WTC11 (cell line): ENCODE measurements around the gene KCNK15. TPM values are rescaled to one million over a fixed set of nuclear protein-coding genes. Genes with fewer than 3 reads are reported as not detected.

Experiments
- ATAC-seq: fragments of 200-7000 bp; cut with Tn5 transposase; 2 replicates; pipeline ENCODE4 v1.10.0; 2021; ENCODE audit warnings: mild to moderate bottlenecking, moderate library complexity
- CTCF ChIA-PET: fragments of 300-600 bp; sonication (Branson Sonifier 250); formaldehyde crosslinking; loops from one replicate; lab custom pipeline; 2021; ENCODE audit warnings: antibody characterized with exemption; lab: Charles Lee
- POLR2A ChIA-PET: fragments of 350-600 bp; sonication (Branson Sonifier 250); formaldehyde crosslinking; loops from one replicate; lab custom pipeline; 2021; ENCODE audit warnings: antibody characterized with exemption; lab: Charles Lee
- DNase-seq: peaks from one replicate; pipeline ENCODE4 v3.0.0; 2021; ENCODE audit warnings: low spot score
- H3K27ac Mint-ChIP-seq: 2 replicates; pipeline ENCODE4 v1.8.0; 2021; ENCODE audit warnings: mixed read lengths
- H3K27me3 Mint-ChIP-seq: 2 replicates; pipeline ENCODE4 v1.8.0; 2021; ENCODE audit warnings: low read depth, mild to moderate bottlenecking, moderate library complexity, mixed read lengths
- H3K36me3 Mint-ChIP-seq: 2 replicates; pipeline ENCODE4 v1.8.0; 2021; ENCODE audit warnings: mixed read lengths
- H3K4me1 Mint-ChIP-seq: 2 replicates; pipeline ENCODE4 v1.8.0; 2022; ENCODE audit warnings: mixed read lengths
- H3K4me3 Mint-ChIP-seq: 2 replicates; pipeline ENCODE4 v1.8.0; 2021; ENCODE audit warnings: mild to moderate bottlenecking, moderate library complexity, mixed read lengths
- H3K9me3 Mint-ChIP-seq: 2 replicates; pipeline ENCODE4 v1.8.0; 2021; ENCODE audit warnings: mixed read lengths
- CDX4 ChIP-seq: fragments of 250-450 bp; sonication (Bioruptor Pico); IDR thresholded peaks from 2 replicates; pipeline ENCODE4 v1.9.0; 2021; ENCODE audit warnings: moderate library complexity, mild to moderate bottlenecking, inconsistent platforms, borderline replicate concordance
- CTCF ChIP-seq: fragments of 200-600 bp; IDR thresholded peaks from 2 replicates; pipeline ENCODE4 v1.8.0; 2022; ENCODE audit warnings: antibody characterized with exemption
- EMX1 ChIP-seq: fragments of 250-450 bp; sonication (Bioruptor Pico); IDR thresholded peaks from 2 replicates; pipeline ENCODE4 v1.8.0; 2021; ENCODE audit warnings: mild to moderate bottlenecking
- GTF2I ChIP-seq: fragments of 250-450 bp; sonication (Bioruptor Pico); conservative IDR thresholded peaks from 2 replicates; pipeline ENCODE4 v1.4.0; 2021; ENCODE audit warnings: mild to moderate bottlenecking
- KAT7 ChIP-seq: sonication (generic); formaldehyde crosslinking; IDR thresholded peaks from 2 replicates; pipeline ENCODE4 v1.8.1; 2023; ENCODE audit warnings: missing genetic modification reagents, mild to moderate bottlenecking, borderline replicate concordance
- MAX ChIP-seq: sonication (generic); formaldehyde crosslinking; IDR thresholded peaks from 2 replicates; pipeline ENCODE4 v1.8.0; 2022; ENCODE audit warnings: mild to moderate bottlenecking, missing genetic modification reagents
- PREB ChIP-seq: sonication (generic); formaldehyde crosslinking; IDR thresholded peaks from 2 replicates; pipeline ENCODE4 v1.8.1; 2022; ENCODE audit warnings: mild to moderate bottlenecking, missing genetic modification reagents, moderate library complexity, borderline replicate concordance
- ZNF416 ChIP-seq: fragments of 250-450 bp; sonication (Bioruptor Pico); IDR thresholded peaks from 2 replicates; pipeline ENCODE4 v1.9.0; 2021; ENCODE audit warnings: mild to moderate bottlenecking, inconsistent platforms
- ZNF425 ChIP-seq: fragments of 250-450 bp; sonication (Bioruptor Pico); conservative IDR thresholded peaks from 2 replicates; pipeline ENCODE4 v1.9.0; 2021; ENCODE audit warnings: mild to moderate bottlenecking
- total RNA-seq: library from RNA; stranded (reverse); gene quantifications from 3 replicates; pipeline ENCODE4 v1.2.3, GENCODE V29; 2021
- TF ChIP-seq, protein P1 (sequence below): sonication (generic); formaldehyde crosslinking; conservative IDR thresholded peaks from 2 replicates; pipeline ENCODE4 v1.8.1; 2022; ENCODE audit warnings: mild to moderate bottlenecking, missing genetic modification reagents
- TF ChIP-seq, protein P2 (sequence below): sonication (generic); formaldehyde crosslinking; IDR thresholded peaks from 2 replicates; pipeline ENCODE4 v1.8.1; 2023; ENCODE audit warnings: mild to moderate bottlenecking, missing genetic modification reagents
- TF ChIP-seq, protein P3 (sequence below): sonication (generic); formaldehyde crosslinking; IDR thresholded peaks from 2 replicates; pipeline ENCODE4 v1.8.0; 2023; ENCODE audit warnings: mild to moderate bottlenecking, missing genetic modification reagents
- TF ChIP-seq, protein P4 (sequence below): sonication (generic); formaldehyde crosslinking; IDR thresholded peaks from 2 replicates; pipeline ENCODE4 v1.8.0; 2023; ENCODE audit warnings: missing genetic modification reagents, mild to moderate bottlenecking, borderline replicate concordance
- TF ChIP-seq, protein P5 (sequence below): sonication (generic); formaldehyde crosslinking; IDR thresholded peaks from 2 replicates; pipeline ENCODE4 v1.8.0; 2023; ENCODE audit warnings: missing genetic modification reagents
- TF ChIP-seq, protein P6 (sequence below): sonication (generic); formaldehyde crosslinking; IDR thresholded peaks from 2 replicates; pipeline ENCODE4 v1.8.1; 2023; ENCODE audit warnings: mild to moderate bottlenecking, missing genetic modification reagents

The KCNK15 gene
- total RNA-seq, 1 experiment from 2014 or later = 0.24 TPM

DNA sequence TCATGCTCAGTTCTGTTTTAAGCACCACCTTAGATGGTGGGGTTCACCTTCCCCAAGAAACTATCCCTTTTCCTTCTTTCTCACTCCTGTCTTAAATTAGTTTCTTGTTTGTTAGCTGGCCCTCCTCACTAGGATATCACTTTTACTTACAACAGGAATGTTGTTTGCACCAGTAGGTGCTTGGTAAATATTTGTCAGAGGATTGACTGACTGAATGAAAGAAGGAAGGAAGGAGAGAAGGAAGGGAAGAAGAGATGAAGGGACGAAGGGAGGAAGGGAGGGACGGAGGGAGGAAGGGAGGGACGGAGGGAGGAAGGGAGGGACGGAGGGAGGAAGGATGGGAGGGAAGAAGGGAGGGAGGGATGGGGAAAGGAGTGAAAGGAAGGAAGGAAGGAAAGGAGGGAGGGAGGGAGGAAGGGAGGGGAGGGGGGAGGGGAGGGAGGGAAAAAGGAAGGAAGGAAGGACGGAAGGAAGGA is 505 bp upstream of the KCNK15 start:
- peaks cover 60% of the 10 kb centered on the region for H3K27me3 Mint-ChIP-seq
- no peaks in the 10 kb centered on the region for H3K9me3 Mint-ChIP-seq
- no peak for ATAC-seq
- no peak overlapping the region for H3K27ac Mint-ChIP-seq
- TF ChIP-seq ZNF425 (no peak), PREB (CRISPR knock-in tag) (no peak), GTF2I (CRISPR knock-in tag) (no peak), CTCF (no peak), ZNF416 (CRISPR knock-in tag) (no peak), KAT7 (CRISPR knock-in tag) (no peak), MAX (no peak), EMX1 (CRISPR knock-in tag) (no peak), CDX4 (CRISPR knock-in tag) (no peak)
- TF ChIP-seq, protein P1, sequence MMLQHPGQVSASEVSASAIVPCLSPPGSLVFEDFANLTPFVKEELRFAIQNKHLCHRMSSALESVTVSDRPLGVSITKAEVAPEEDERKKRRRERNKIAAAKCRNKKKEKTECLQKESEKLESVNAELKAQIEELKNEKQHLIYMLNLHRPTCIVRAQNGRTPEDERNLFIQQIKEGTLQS (CRISPR knock-in tag) = no peak
- TF ChIP-seq, protein P2, sequence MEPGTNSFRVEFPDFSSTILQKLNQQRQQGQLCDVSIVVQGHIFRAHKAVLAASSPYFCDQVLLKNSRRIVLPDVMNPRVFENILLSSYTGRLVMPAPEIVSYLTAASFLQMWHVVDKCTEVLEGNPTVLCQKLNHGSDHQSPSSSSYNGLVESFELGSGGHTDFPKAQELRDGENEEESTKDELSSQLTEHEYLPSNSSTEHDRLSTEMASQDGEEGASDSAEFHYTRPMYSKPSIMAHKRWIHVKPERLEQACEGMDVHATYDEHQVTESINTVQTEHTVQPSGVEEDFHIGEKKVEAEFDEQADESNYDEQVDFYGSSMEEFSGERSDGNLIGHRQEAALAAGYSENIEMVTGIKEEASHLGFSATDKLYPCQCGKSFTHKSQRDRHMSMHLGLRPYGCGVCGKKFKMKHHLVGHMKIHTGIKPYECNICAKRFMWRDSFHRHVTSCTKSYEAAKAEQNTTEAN (CRISPR knock-in tag) = no peak
- TF ChIP-seq, protein P3, sequence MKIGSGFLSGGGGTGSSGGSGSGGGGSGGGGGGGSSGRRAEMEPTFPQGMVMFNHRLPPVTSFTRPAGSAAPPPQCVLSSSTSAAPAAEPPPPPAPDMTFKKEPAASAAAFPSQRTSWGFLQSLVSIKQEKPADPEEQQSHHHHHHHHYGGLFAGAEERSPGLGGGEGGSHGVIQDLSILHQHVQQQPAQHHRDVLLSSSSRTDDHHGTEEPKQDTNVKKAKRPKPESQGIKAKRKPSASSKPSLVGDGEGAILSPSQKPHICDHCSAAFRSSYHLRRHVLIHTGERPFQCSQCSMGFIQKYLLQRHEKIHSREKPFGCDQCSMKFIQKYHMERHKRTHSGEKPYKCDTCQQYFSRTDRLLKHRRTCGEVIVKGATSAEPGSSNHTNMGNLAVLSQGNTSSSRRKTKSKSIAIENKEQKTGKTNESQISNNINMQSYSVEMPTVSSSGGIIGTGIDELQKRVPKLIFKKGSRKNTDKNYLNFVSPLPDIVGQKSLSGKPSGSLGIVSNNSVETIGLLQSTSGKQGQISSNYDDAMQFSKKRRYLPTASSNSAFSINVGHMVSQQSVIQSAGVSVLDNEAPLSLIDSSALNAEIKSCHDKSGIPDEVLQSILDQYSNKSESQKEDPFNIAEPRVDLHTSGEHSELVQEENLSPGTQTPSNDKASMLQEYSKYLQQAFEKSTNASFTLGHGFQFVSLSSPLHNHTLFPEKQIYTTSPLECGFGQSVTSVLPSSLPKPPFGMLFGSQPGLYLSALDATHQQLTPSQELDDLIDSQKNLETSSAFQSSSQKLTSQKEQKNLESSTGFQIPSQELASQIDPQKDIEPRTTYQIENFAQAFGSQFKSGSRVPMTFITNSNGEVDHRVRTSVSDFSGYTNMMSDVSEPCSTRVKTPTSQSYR (CRISPR knock-in tag) = no peak
- TF ChIP-seq, protein P4, sequence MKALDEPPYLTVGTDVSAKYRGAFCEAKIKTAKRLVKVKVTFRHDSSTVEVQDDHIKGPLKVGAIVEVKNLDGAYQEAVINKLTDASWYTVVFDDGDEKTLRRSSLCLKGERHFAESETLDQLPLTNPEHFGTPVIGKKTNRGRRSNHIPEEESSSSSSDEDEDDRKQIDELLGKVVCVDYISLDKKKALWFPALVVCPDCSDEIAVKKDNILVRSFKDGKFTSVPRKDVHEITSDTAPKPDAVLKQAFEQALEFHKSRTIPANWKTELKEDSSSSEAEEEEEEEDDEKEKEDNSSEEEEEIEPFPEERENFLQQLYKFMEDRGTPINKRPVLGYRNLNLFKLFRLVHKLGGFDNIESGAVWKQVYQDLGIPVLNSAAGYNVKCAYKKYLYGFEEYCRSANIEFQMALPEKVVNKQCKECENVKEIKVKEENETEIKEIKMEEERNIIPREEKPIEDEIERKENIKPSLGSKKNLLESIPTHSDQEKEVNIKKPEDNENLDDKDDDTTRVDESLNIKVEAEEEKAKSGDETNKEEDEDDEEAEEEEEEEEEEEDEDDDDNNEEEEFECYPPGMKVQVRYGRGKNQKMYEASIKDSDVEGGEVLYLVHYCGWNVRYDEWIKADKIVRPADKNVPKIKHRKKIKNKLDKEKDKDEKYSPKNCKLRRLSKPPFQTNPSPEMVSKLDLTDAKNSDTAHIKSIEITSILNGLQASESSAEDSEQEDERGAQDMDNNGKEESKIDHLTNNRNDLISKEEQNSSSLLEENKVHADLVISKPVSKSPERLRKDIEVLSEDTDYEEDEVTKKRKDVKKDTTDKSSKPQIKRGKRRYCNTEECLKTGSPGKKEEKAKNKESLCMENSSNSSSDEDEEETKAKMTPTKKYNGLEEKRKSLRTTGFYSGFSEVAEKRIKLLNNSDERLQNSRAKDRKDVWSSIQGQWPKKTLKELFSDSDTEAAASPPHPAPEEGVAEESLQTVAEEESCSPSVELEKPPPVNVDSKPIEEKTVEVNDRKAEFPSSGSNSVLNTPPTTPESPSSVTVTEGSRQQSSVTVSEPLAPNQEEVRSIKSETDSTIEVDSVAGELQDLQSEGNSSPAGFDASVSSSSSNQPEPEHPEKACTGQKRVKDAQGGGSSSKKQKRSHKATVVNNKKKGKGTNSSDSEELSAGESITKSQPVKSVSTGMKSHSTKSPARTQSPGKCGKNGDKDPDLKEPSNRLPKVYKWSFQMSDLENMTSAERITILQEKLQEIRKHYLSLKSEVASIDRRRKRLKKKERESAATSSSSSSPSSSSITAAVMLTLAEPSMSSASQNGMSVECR (CRISPR knock-in tag) = no peak
- TF ChIP-seq, protein P5, sequence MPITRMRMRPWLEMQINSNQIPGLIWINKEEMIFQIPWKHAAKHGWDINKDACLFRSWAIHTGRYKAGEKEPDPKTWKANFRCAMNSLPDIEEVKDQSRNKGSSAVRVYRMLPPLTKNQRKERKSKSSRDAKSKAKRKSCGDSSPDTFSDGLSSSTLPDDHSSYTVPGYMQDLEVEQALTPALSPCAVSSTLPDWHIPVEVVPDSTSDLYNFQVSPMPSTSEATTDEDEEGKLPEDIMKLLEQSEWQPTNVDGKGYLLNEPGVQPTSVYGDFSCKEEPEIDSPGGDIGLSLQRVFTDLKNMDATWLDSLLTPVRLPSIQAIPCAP (CRISPR knock-in tag) = no peak
- TF ChIP-seq, protein P6, sequence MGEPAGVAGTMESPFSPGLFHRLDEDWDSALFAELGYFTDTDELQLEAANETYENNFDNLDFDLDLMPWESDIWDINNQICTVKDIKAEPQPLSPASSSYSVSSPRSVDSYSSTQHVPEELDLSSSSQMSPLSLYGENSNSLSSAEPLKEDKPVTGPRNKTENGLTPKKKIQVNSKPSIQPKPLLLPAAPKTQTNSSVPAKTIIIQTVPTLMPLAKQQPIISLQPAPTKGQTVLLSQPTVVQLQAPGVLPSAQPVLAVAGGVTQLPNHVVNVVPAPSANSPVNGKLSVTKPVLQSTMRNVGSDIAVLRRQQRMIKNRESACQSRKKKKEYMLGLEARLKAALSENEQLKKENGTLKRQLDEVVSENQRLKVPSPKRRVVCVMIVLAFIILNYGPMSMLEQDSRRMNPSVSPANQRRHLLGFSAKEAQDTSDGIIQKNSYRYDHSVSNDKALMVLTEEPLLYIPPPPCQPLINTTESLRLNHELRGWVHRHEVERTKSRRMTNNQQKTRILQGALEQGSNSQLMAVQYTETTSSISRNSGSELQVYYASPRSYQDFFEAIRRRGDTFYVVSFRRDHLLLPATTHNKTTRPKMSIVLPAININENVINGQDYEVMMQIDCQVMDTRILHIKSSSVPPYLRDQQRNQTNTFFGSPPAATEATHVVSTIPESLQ (CRISPR knock-in tag) = no peak
- TF ChIP-seq, all 79 proteins: peak for 0
- H3K4me1 Mint-ChIP-seq = peaks cover 15% of the 10 kb centered on the region
- CTCF ChIA-PET = interaction anchor here (1.6 kb wide), 1 partner anchor 12 kb away, joined by 4 read pairs; no protein-coding TSS in a partner anchor
- no peak for DNase-seq
- POLR2A ChIA-PET = no interaction called here
- H3K36me3 Mint-ChIP-seq = no peaks in the 10 kb centered on the region
- peak overlapping the region; percentile 68 for H3K4me3 Mint-ChIP-seq
